CD4-positive, alpha-beta T cell (primary cell): ENCODE results near the gene OPALIN. TPM values are rescaled to one million over a fixed set of nuclear protein-coding genes. Genes with fewer than 3 reads are reported as not detected.

ENCODE experiments used
- ATAC-seq: fragments of 200-7000 bp; cut with Tn5 transposase; one replicate; pipeline ENCODE4 v1.10.0; 2022; ENCODE audit warnings: mild to moderate bottlenecking; ENCODE audit not compliant: poor library complexity
- CTCF ChIA-PET: fragments of 350-600 bp; sonication (Branson Sonifier 250); formaldehyde crosslinking; loops from one replicate; lab custom pipeline; 2021; ENCODE audit warnings: antibody characterized with exemption, inconsistent platforms; lab: Charles Lee
- POLR2A ChIA-PET: fragments of 350-600 bp; sonication (Branson Sonifier 250); formaldehyde crosslinking; loops from one replicate; lab custom pipeline; 2021; ENCODE audit warnings: antibody characterized with exemption, inconsistent platforms; lab: Charles Lee
- DNase-seq, 14 experiments: peaks; one replicate each; pipeline ENCODE4 v3.0.0-alpha.2; 2013 to 2020; ENCODE audit warnings: mixed read lengths in 2 of 14
- H3K27ac ChIP-seq, 2 donors: one replicate each; pipeline versions ENCODE4 v1.5.1 to v1.7.0; 2013; ENCODE audit warnings: low read length in 2 of 2, low read depth in 1 of 2, mild to moderate bottlenecking in 1 of 2
- H3K27me3 ChIP-seq, 2 experiments: 1 replicate in 1 of 2; 2 replicates in 1 of 2; pipeline versions ENCODE4 v1.6.1 to v1.7.0; 2013; ENCODE audit warnings: low read length in 2 of 2, control low read depth in 1 of 2, mild to moderate bottlenecking in 1 of 2, moderate library complexity in 1 of 2; ENCODE audit not compliant: insufficient read depth in 2 of 2, control insufficient read depth in 1 of 2
- H3K36me3 ChIP-seq: one replicate; pipeline ENCODE4 v1.6.1; 2013; ENCODE audit warnings: low read length, control low read depth; ENCODE audit not compliant: insufficient read depth
- H3K4me1 ChIP-seq: one replicate; pipeline ENCODE4 v1.6.1; 2013; ENCODE audit warnings: low read length, control low read depth; ENCODE audit not compliant: insufficient read depth
- H3K4me3 ChIP-seq: one replicate; pipeline ENCODE4 v1.5.1; 2013; ENCODE audit warnings: mild to moderate bottlenecking, low read length, moderate library complexity
- H3K9me3 ChIP-seq, 2 experiments: 1 replicate in 1 of 2; 2 replicates in 1 of 2; pipeline versions ENCODE4 v1.6.1 to v1.7.0; 2013; ENCODE audit warnings: low read length in 2 of 2, mild to moderate bottlenecking in 2 of 2, control low read depth in 1 of 2, moderate library complexity in 1 of 2; ENCODE audit not compliant: control insufficient read depth in 1 of 2, insufficient read depth in 1 of 2
- H3K27ac Mint-ChIP-seq: one replicate; pipeline ENCODE4 v1.8.0; 2020; ENCODE audit warnings: mixed read lengths
- H3K27me3 Mint-ChIP-seq: one replicate; pipeline ENCODE4 v1.8.0; 2021; ENCODE audit warnings: mixed read lengths
- H3K36me3 Mint-ChIP-seq: one replicate; pipeline ENCODE4 v1.8.0; 2021; ENCODE audit warnings: low read depth, mixed read lengths
- H3K4me1 Mint-ChIP-seq: one replicate; pipeline ENCODE4 v1.8.0; 2021; ENCODE audit warnings: low read depth, mixed read lengths
- H3K4me3 Mint-ChIP-seq: one replicate; pipeline ENCODE4 v1.8.0; 2020; ENCODE audit warnings: mild to moderate bottlenecking, mixed read lengths
- H3K9me3 Mint-ChIP-seq: one replicate; pipeline ENCODE4 v1.8.0; 2020; ENCODE audit warnings: mixed read lengths
- CTCF ChIP-seq: fragments of 200-600 bp; IDR thresholded peaks from one replicate; pipeline ENCODE4 v1.8.0; 2022; ENCODE audit warnings: antibody characterized with exemption, mild to moderate bottlenecking
- intact Hi-C, 2 experiments: fragments of 100-400 bp; cut with DNase I in 1 of 2; cut with micrococcal nuclease in 1 of 2; formaldehyde crosslinking; loops; one replicate each; pipeline versions ENCODE4 v1.15.1 to v1.9.0; 2023 to 2025; cut with DNase I, micrococcal nuclease
- total RNA-seq, 174 experiments: library from RNA in 2 of 174; stranded (reverse) in 2 of 174; gene quantifications; one replicate each; pipeline ENCODE4 v1.2.3 and lab custom pipeline; 2021 to 2026

OPALIN gene
- total RNA-seq, 2 experiments from 2014 or later, result not detected

DNA sequence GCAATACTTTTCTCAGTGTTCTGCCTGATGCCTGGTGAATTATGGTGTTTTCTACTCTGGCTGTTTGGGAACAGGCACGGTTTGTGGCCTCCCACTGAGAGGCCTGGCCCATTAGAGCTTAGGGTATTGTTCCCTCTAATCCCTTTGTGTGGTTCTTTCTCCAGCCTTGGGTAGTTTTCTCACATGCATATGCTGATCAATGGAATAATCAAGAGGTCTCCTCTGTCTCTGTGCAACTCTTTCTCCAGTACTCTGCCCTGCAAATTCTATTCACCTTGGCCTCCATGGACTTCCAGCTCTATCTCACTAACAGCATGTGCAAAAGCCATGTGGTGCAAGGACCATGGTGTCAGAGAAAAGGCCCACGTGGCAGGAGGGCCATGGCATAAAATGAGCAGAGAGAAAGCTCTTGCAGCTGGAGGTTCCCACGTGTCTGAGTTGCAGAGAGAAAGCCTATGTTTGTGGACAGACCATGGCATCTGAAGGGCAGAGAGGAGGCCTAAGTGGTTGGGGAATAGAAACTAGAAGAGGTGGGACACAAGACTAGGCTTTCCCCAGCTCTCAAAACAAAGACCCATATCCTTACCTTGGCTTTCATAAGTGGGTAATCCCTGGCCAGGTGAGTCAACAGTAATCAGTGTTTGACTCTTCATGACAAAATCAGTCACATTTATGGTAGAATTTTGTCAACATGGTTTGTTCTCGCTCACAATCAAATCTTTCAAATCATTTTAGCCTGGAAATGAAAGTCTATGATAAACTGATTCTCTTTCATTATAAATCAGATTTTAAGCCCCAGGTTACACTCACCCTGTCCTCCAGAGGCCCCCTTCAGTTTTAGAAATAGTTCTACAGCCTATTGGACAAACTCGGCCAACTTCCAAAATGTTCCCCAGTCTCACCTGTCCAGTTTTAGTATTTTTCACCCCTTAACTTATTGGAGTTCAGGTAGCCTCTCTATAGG, 17.3 kb downstream of the OPALIN start:
- Histone ChIP-seq H3K27me3 (no peaks in the 10 kb centered on the region), H3K36me3 (no peaks in the 10 kb centered on the region), H3K4me1 (no peaks in the 10 kb centered on the region), H3K27ac (no peak overlapping the region), H3K4me3 (no peak overlapping the region), H3K9me3 (no peaks in the 10 kb centered on the region)
- H3K4me1 Mint-ChIP-seq, result no peaks in the 10 kb centered on the region
- ChIA-PET POLR2A (no interaction called here), CTCF (interaction anchor here (2.3 kb wide), 1 partner anchor 112 kb away, joined by 9 read pairs; no protein-coding TSS in a partner anchor)
- H3K36me3 Mint-ChIP-seq, result no peaks in the 10 kb centered on the region
- H3K27ac Mint-ChIP-seq, result no peak overlapping the region
- H3K4me3 Mint-ChIP-seq, result no peak overlapping the region
- H3K9me3 Mint-ChIP-seq, result peaks cover 2% of the 10 kb centered on the region
- intact Hi-C loops, result no loop called here
- ATAC-seq (no peak), DNase-seq (no peak)
- no peak for TF ChIP-seq CTCF
- no peaks in the 10 kb centered on the region for H3K27me3 Mint-ChIP-seq

- no peaks in the 10 kb centered on the region for H3K9me3 ChIP-seq
- no peaks in the 10 kb centered on the region for H3K36me3 ChIP-seq
- H3K9me3 Mint-ChIP-seq, result no peaks in the 10 kb centered on the region
- no peak overlapping the region for H3K27ac Mint-ChIP-seq
- DNase-seq, result peak; percentile 28 to 77 (median 46)
- H3K4me3 ChIP-seq, result no peak overlapping the region
- H3K27me3 ChIP-seq, result no peaks in the 10 kb centered on the region
- H3K4me1 ChIP-seq, result no peaks in the 10 kb centered on the region
- peaks cover under 1% of the 10 kb centered on the region for H3K4me1 Mint-ChIP-seq
- peak; percentile 87 for ATAC-seq
- no peaks in the 10 kb centered on the region for H3K27me3 Mint-ChIP-seq
- no peak overlapping the region for H3K27ac ChIP-seq
- intact Hi-C loops, result loop anchor here (1.0 kb wide), 2 partner anchors 111 to 323 kb away; no protein-coding TSS in a partner anchor
- POLR2A ChIA-PET, result no interaction called here
- no peak overlapping the region for H3K4me3 Mint-ChIP-seq
- CTCF ChIA-PET, result interaction anchor here (2.3 kb wide), 1 partner anchor 111 kb away, joined by 9 read pairs; no protein-coding TSS in a partner anchor
- peak; percentile 69 for TF ChIP-seq CTCF
- no peaks in the 10 kb centered on the region for H3K36me3 Mint-ChIP-seq
Measured at GRCh38 chr10:96339956-96340904, 18.6 kb downstream of the OPALIN start.

DNA sequence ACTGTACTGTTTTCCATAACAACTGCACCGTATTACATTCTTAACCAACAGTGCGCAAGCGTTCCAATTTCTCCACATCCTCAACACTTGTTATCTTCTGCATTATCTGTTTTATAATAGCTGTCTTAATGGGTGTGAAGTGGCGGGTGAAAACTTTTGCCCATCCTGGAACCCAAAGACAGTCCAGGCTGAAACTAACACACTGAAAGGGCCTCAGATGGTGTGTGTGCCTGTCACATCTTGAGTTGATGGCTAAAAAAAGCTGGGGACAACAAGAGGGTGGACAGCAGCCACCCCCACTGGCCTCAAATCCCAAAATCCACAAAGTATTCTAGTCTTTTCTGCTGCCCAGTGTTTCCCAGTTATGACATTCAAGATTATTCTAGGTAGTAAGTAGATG, 19.4 kb downstream of the OPALIN start:
- Histone ChIP-seq H3K27me3 (peaks cover 0 to 6% of the 10 kb centered on the region in 2 experiments), H3K36me3 (no peaks in the 10 kb centered on the region), H3K4me1 (no peaks in the 10 kb centered on the region), H3K27ac (no peak overlapping the region), H3K4me3 (no peak overlapping the region), H3K9me3 (no peaks in the 10 kb centered on the region)
- Mint-ChIP-seq H3K27me3 (peaks cover 2% of the 10 kb centered on the region), H3K4me1 (peaks cover 9% of the 10 kb centered on the region), H3K27ac (no peak overlapping the region), H3K4me3 (no peak overlapping the region), H3K9me3 (no peaks in the 10 kb centered on the region), H3K36me3 (no peaks in the 10 kb centered on the region)
- ATAC-seq (no peak), DNase-seq (no peak)
- POLR2A ChIA-PET, result no interaction called here
- intact Hi-C loops, result no loop called here
- CTCF ChIA-PET, result interaction anchor here (2.3 kb wide), 1 partner anchor 110 kb away, joined by 9 read pairs; no protein-coding TSS in a partner anchor
- no peak for TF ChIP-seq CTCF
